Upper lobe of left lung (tissue), 6 donors: ENCODE data around the gene CPVL. TPM values are rescaled to one million over a fixed set of nuclear protein-coding genes. Genes with fewer than 3 reads are reported as not detected.
A peak's percentile ranks its signal among the peaks of the same experiment; 100 is the strongest.

Source experiments
- ATAC-seq, 2 donors: fragments of 200-7000 bp; cut with Tn5 transposase; one replicate each; pipeline ENCODE4 v1.9.1; 2022; ENCODE audit warnings: mild to moderate bottlenecking in 2 of 2, moderate library complexity in 2 of 2; ENCODE audit not compliant: low FRiP score in 2 of 2
- DNase-seq, 2 donors: peaks; one replicate each; pipeline ENCODE4 v3.0.0-alpha.2; 2019 to 2020
- H3K27ac ChIP-seq, 4 donors: fragments of 200-600 bp; sonication (generic); one replicate each; pipeline ENCODE4 v1.5.1; 2016 to 2019
- H3K27me3 ChIP-seq, 4 donors: fragments of 200-600 bp; sonication (generic); one replicate each; pipeline ENCODE4 v1.5.1; 2017 to 2019
- H3K36me3 ChIP-seq, 4 donors: fragments of 200-600 bp; sonication (generic); one replicate each; pipeline ENCODE4 v1.5.1; 2016 to 2019
- H3K4me1 ChIP-seq, 4 donors: fragments of 200-600 bp; sonication (generic); one replicate each; pipeline ENCODE4 v1.5.1; 2018 to 2019
- H3K4me3 ChIP-seq, 4 donors: fragments of 200-600 bp; sonication (generic); one replicate each; pipeline ENCODE4 v1.5.1; 2017 to 2019; ENCODE audit warnings: mild to moderate bottlenecking in 2 of 4, moderate library complexity in 1 of 4
- H3K9me3 ChIP-seq, 4 donors: fragments of 200-600 bp; sonication (generic); one replicate each; pipeline ENCODE4 v1.5.1; 2018 to 2019
- EP300 ChIP-seq, 4 donors: sonication (generic); formaldehyde crosslinking; IDR thresholded peaks; one replicate each; pipeline ENCODE4 v1.5.1; 2017; ENCODE audit warnings: antibody characterized with exemption in 4 of 4, control low read depth in 2 of 4
- POLR2A ChIP-seq, 4 donors: fragments of 450-650 bp; IDR thresholded peaks; one replicate each; pipeline ENCODE4 v1.5.1; 2016 to 2017; ENCODE audit warnings: antibody characterized with exemption in 4 of 4, mild to moderate bottlenecking in 2 of 4
- POLR2AphosphoS5 ChIP-seq, 2 donors: sonication (generic); formaldehyde crosslinking; IDR thresholded peaks; one replicate each; pipeline ENCODE4 v1.5.1; 2017; ENCODE audit warnings: antibody characterized with exemption in 2 of 2
- WGBS, 2 donors: methylation state at CpG; one replicate each; pipeline ENCODE4 v1.1.5; 2017 to 2018; 5-methylcytosine and 5-hydroxymethylcytosine counted together
- total RNA-seq, 6 donors: library from RNA; depleted of rRNA in 4 of 6; stranded (reverse); fragments of >200 nt in 4 of 6; gene quantifications; one replicate each; pipeline versions ENCODE4 v1.1.0 to v1.2.1, GENCODE V29; 2016 to 2021
- TF ChIP-seq, protein P1 (sequence below), 6 experiments: fragments of 450-650 bp in 4 of 6; fragments of 200-600 bp in 2 of 6; sonication (generic) in 2 of 6; IDR thresholded peaks; one replicate each; pipeline ENCODE4 v1.5.1; 2016 to 2019; ENCODE audit warnings: antibody characterized with exemption in 6 of 6
- donor health status: DM: no; HTN: no; CAD: no; lungs with moderate emphysema.
- donor health status: DM: no; HTN: yes; CAD: no; lungs with severe emphysema.

Gene CPVL
- total RNA-seq, 6 donors from 2014 or later = 4.6 to 47.4 (median 23.2) TPM

DNA sequence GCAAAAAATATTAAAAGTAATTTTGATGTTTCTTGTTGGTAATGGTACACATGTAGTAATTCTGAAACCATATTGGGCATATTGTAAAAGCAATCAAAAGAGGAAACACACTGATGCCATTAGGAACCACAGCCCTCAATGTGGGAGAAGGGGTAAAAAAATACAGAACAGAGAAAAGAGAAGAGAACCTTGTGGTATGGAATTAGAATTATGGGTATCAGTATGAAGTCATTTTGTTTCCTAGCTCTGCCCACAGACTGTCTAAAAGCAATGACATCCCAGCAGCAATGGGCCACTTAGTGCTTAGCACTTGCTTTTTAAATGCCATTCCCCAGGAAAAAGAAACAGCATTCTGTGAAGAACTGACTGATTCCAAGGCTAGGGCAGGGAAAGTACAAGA is 61.5 kb downstream of the CPVL start:
- H3K36me3 ChIP-seq = no peaks in the 10 kb centered on the region
- no peak overlapping the region for H3K27ac ChIP-seq
- no peaks in the 10 kb centered on the region for H3K9me3 ChIP-seq
- peak in 1 of 2 donors; percentile 79 for ATAC-seq
- peaks cover 6 to 11% (median 9%) of the 10 kb centered on the region in 4 donors for H3K4me1 ChIP-seq
- H3K4me3 ChIP-seq = no peak overlapping the region
- no peak for TF ChIP-seq POLR2AphosphoS5 (IDR thresholded peaks at IDR 0.05)
- TF ChIP-seq EP300 (IDR thresholded peaks at IDR 0.05) = no peak
- TF ChIP-seq POLR2A (IDR thresholded peaks at IDR 0.05) = no peak
- TF ChIP-seq, protein P1, sequence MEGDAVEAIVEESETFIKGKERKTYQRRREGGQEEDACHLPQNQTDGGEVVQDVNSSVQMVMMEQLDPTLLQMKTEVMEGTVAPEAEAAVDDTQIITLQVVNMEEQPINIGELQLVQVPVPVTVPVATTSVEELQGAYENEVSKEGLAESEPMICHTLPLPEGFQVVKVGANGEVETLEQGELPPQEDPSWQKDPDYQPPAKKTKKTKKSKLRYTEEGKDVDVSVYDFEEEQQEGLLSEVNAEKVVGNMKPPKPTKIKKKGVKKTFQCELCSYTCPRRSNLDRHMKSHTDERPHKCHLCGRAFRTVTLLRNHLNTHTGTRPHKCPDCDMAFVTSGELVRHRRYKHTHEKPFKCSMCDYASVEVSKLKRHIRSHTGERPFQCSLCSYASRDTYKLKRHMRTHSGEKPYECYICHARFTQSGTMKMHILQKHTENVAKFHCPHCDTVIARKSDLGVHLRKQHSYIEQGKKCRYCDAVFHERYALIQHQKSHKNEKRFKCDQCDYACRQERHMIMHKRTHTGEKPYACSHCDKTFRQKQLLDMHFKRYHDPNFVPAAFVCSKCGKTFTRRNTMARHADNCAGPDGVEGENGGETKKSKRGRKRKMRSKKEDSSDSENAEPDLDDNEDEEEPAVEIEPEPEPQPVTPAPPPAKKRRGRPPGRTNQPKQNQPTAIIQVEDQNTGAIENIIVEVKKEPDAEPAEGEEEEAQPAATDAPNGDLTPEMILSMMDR (IDR thresholded peaks at IDR 0.05) = no peak
- no peaks in the 10 kb centered on the region for H3K27me3 ChIP-seq
- DNase-seq = no peak

DNA sequence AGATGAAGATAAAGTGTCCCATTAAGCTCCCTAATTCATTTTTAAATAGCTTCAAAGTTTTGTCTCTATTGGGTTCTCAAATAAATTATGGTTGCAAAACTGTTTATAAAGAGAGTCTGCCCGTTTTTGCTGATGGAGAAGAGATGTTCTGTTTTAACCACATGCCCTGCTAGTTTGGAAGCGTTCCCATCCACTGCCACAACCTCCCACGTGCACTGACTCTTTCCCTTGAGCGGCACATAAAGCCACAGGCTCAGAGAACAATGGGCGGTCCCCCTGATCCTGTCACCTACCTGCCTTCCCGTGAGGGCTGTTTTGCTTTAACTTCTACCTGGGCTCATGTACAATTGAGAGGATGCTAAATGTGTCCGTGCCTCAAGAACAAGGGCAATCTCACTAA is 65.5 kb downstream of the CPVL start:
- H3K4me1 ChIP-seq = no peaks in the 10 kb centered on the region
- H3K4me3 ChIP-seq = no peak overlapping the region
- H3K27me3 ChIP-seq = no peaks in the 10 kb centered on the region
- 65 to 72% methylated on average over 7 of the region's 7 CpGs for WGBS, 2 donors
- H3K27ac ChIP-seq = no peak overlapping the region
- no peak for DNase-seq
- H3K9me3 ChIP-seq = no peaks in the 10 kb centered on the region
- H3K36me3 ChIP-seq = no peaks in the 10 kb centered on the region
- TF ChIP-seq EP300 (IDR thresholded peaks at IDR 0.05) = no peak
- no peak for TF ChIP-seq POLR2AphosphoS5 (IDR thresholded peaks at IDR 0.05)
- TF ChIP-seq POLR2A (IDR thresholded peaks at IDR 0.05) = no peak
- TF ChIP-seq, protein P1 (IDR thresholded peaks at IDR 0.05) = no peak
- ATAC-seq = no peak

DNA sequence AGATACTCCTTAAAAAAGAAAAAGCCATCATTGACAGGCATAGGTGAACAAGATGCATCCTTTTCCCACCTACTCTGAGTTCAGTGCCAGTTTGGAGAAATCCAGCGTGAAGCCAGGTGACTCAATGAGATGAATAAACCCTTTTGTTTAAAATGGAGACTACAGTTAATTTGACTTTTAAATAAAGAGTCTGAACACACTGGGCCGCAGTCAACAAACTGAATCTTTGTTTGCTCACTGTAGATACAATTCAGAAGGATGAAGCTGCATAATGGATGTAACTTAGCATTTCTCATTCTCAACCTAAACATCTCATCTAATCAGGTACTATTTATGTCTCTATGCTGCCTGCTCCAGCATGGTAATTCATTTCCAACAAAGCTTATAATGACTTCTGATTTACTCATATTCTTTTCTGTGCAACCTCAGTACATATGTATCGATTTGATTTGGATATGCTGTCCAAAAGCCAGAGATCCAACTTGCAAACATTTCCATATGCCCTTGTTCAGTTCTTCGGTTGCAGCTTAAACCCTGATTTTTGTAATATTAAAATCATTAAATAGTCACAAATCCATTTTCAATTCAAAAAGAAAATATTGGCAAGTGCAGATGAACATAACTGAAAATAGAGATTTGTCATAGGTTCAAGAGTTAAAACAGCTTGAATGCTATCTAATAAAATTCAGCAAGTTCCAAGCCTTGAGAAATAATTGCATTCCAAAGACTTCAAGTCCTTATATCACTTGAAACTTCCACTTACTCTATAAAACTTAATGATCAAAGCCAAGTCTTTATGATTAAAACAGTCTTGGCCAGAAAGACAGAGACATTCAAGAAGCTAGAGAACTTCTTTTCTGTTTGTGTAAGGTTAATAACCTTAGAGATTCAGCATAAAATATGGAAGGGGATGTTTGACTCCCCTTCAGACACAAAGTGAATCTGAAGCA is 67.8 kb downstream of the CPVL start:
- H3K36me3 ChIP-seq = no peaks in the 10 kb centered on the region
- H3K4me3 ChIP-seq = no peak overlapping the region
- WGBS, 2 donors = 84 to 90% methylated on average over 4 of the region's 4 CpGs
- TF ChIP-seq POLR2AphosphoS5 (IDR thresholded peaks at IDR 0.05) (no peak), EP300 (IDR thresholded peaks at IDR 0.05) (no peak), POLR2A (IDR thresholded peaks at IDR 0.05) (no peak)
- TF ChIP-seq, protein P1 (IDR thresholded peaks at IDR 0.05) = no peak
- no peaks in the 10 kb centered on the region for H3K4me1 ChIP-seq
- no peaks in the 10 kb centered on the region for H3K9me3 ChIP-seq
- ATAC-seq (no peak), DNase-seq (no peak)
- H3K27ac ChIP-seq = no peak overlapping the region
- H3K27me3 ChIP-seq = no peaks in the 10 kb centered on the region

DNA sequence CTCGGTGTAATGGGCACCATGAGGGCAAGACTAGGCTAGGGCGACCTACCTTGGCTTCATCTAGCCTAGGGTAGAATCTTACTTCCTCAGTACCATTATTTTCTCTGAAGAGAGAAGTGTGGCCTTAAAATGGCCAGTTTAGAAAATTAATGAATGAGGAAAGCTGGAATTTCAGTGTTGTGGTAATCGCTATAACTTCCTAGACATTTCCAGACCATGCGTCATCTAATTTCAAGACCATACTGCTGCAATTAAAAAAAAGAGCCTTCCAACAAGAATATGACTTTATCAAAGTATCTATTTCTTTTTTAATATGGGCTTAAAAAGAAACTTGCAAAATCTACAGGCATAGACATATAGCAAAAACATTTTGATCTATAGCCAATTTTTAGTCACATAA is 68.5 kb downstream of the CPVL start:
- H3K27me3 ChIP-seq = no peaks in the 10 kb centered on the region
- H3K4me3 ChIP-seq = no peak overlapping the region
- WGBS, 2 donors = 91 to 95% methylated on average over 4 of the region's 4 CpGs
- H3K9me3 ChIP-seq = no peaks in the 10 kb centered on the region
- H3K4me1 ChIP-seq = no peaks in the 10 kb centered on the region
- ATAC-seq = no peak
- DNase-seq = no peak
- no peak for TF ChIP-seq EP300 (IDR thresholded peaks at IDR 0.05)
- TF ChIP-seq, protein P1 (IDR thresholded peaks at IDR 0.05) = no peak
- TF ChIP-seq POLR2AphosphoS5 (IDR thresholded peaks at IDR 0.05) = no peak
- TF ChIP-seq POLR2A (IDR thresholded peaks at IDR 0.05) = no peak
- H3K36me3 ChIP-seq = no peaks in the 10 kb centered on the region
- H3K27ac ChIP-seq = no peak overlapping the region

DNA sequence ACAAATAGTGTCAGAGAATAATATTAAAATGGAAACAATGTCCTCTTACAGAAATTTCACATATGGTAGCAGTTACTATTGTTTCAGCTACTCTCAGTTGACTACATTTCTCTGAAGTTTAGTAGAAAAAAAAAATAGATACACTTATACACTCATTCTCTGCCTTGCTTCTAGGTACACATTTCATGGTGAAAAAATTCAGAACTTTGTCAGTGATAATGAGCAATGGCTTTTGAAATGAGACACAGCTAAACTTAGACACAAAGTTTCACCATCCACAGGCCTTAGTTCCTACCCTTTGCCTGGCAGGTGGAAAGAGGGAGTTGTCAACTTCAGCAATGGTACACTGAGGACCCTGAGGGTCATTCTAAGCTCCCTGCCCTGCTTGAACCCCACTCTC is 69.2 kb downstream of the CPVL start:
- no peaks in the 10 kb centered on the region for H3K4me1 ChIP-seq
- TF ChIP-seq, protein P1 (IDR thresholded peaks at IDR 0.05) = no peak
- TF ChIP-seq POLR2A (IDR thresholded peaks at IDR 0.05) (no peak), EP300 (IDR thresholded peaks at IDR 0.05) (no peak), POLR2AphosphoS5 (IDR thresholded peaks at IDR 0.05) (no peak)

More for the DNA sequence above, 69.2 kb downstream of the CPVL start:
- ATAC-seq (no peak), DNase-seq (no peak)
- Histone ChIP-seq H3K9me3 (no peaks in the 10 kb centered on the region), H3K36me3 (no peaks in the 10 kb centered on the region), H3K27me3 (no peaks in the 10 kb centered on the region), H3K4me3 (no peak overlapping the region), H3K27ac (no peak overlapping the region)
